ENCODE measurements around the gene EMX1.

- no peak for TF ChIP-seq CTCF (IDR thresholded peaks at IDR 0.05)
- TF ChIP-seq POLR2A (IDR thresholded peaks at IDR 0.05), result no peak
These were observed 57.1 kb downstream of the EMX1 start for GRCh38 chr2:72974436-72974754.
